ENCODE measurements around the gene BRSK2.

- TF ChIP-seq SNAI2 (CRISPR knock-in tag; IDR thresholded peaks at IDR 0.05) (no peak), ZFP30 (CRISPR knock-in tag; IDR thresholded peaks at IDR 0.05) (no peak), ARNTL (CRISPR knock-in tag; IDR thresholded peaks at IDR 0.05; ENCODE audit: borderline replicate concordance, low read depth) (no peak), RARB (CRISPR knock-in tag; IDR thresholded peaks at IDR 0.05) (no peak)
Observed at GRCh38 chr11:1469287-1469910, 79.7 kb downstream of the BRSK2 start.

Data from SK-N-SH treated with all-trans-retinoic acid at 6 μM for 48 hours (cell line).